ENCODE data around the gene TRIM5.

Gene TRIM5

DNA sequence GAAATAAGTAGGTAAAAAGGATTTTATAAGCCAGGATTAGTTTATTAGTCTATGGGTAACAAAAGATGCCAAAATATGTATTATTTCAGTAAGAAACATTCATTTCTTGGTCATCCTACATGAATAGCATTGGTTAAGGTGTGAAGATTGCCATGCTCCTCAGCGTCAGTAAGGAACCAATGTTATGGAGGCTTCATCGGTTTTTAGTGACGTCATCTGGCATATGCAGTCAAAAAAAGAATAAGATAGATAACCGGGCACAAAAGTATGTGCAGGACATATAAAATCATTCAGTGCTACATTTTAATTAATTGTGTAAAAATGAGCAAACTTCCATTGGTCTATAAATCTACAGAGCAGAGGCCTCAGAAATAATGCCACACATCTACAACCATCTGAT, 29.4 kb downstream of the TRIM5 start:
- TF ChIP-seq, protein P1, sequence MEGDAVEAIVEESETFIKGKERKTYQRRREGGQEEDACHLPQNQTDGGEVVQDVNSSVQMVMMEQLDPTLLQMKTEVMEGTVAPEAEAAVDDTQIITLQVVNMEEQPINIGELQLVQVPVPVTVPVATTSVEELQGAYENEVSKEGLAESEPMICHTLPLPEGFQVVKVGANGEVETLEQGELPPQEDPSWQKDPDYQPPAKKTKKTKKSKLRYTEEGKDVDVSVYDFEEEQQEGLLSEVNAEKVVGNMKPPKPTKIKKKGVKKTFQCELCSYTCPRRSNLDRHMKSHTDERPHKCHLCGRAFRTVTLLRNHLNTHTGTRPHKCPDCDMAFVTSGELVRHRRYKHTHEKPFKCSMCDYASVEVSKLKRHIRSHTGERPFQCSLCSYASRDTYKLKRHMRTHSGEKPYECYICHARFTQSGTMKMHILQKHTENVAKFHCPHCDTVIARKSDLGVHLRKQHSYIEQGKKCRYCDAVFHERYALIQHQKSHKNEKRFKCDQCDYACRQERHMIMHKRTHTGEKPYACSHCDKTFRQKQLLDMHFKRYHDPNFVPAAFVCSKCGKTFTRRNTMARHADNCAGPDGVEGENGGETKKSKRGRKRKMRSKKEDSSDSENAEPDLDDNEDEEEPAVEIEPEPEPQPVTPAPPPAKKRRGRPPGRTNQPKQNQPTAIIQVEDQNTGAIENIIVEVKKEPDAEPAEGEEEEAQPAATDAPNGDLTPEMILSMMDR (IDR thresholded peaks at IDR 0.05) = no peak

DNA sequence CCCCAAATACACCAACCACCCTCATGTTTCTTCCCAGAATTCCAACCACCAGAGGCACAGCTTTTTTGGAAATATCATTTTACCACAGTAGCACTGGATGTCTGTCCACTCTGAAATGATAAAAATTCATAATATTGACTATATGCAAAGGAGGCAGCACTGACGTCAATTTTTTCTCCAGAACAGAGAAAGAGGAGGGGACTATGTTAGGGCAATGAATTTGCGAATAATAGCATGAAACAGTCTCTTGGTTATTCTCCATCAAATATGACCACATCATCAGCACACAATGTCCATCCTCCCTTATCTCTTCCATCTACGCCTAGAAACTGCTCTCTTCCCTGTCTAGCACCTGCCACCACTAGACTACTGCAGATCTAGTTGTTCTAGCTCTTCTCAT, 38.7 kb downstream of the TRIM5 start:
- TF ChIP-seq, protein P1 (IDR thresholded peaks at IDR 0.05) = no peak

DNA sequence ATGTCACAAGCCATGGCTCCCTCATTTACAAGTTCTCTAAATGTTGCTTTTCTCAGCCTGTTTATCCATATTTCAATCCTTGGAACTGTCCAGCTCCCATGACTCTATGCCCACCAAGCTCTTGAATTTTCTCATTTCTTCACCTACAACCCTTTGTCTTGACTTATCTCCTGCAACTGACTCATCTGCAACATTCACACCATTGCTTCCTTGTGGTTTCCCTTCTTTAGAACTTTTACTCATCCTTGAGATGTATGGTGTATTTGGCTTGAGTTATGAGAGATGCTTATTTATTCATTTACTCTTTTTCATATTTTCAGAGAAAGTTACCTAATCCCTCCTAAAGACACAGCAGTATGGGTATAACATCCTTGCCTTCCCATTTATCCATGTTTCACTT, 41.3 kb downstream of the TRIM5 start:
- TF ChIP-seq, protein P1 (IDR thresholded peaks at IDR 0.05) = no peak

DNA sequence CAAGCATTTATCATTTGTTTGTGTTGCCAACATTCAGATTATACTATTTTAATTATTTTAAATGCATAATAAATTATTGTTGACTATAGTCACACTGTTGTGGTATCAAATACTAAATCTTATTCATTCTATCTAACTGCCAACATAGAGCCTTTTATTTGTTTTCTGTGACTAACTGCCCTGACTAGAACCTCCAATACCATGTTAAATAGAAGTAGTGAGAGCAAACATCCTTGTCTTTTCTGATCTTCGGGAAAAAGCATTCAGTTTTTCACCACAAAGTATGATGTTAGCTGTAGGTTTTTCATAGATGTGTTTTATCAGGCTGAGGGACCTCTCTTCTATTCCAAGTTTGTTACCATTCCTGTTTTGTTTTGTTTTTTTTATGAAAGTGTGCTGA, 44.9 kb downstream of the TRIM5 start:
- TF ChIP-seq, protein P1 (IDR thresholded peaks at IDR 0.05) = no peak

DNA sequence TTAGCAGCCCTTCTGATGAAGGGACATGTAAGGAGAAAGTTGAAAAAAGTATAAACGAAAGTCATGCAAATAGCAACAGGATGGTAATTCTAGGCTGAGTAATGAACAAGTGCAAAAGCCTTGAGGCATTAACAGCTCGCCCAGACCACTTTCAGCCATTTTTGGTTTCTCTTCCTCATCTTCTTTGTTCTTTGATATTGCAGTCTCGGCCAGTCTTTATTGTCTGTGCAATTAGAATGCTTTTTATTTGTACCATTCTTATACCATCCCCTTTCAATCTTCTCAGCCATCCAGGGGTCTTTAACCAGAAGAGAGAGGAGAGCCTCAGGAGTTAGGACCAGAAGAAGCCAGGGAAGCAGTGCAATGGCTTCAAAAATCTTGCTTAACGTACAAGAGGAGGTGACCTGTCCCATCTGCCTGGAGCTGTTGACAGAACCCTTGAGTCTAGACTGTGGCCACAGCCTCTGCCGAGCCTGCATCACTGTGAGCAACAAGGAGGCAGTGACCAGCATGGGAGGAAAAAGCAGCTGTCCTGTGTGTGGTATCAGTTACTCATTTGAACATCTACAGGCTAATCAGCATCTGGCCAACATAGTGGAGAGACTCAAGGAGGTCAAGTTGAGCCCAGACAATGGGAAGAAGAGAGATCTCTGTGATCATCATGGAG, 52.8 kb downstream of the TRIM5 start:
- TF ChIP-seq, protein P1 (IDR thresholded peaks at IDR 0.05) = no peak

DNA sequence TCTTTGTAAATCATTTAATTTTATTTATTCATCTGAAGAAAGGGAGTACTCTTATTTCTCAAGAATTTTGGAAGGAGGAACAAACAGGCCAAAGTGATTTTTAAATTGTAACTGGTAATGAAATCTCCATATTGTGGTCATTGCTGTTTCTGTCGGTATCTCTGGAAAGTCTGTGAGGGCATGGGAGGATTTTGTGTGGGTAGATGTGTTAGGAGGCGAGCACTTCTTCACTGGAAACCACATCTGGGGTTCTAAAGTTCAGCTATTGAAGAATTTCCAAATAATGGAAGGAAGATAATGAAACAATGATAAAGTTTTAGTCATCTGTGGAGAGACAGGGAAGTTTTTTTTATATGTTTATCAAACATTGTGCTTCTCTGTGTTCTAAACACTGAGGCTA, 53.5 kb downstream of the TRIM5 start:
- TF ChIP-seq, protein P1 (IDR thresholded peaks at IDR 0.05) = no peak

DNA sequence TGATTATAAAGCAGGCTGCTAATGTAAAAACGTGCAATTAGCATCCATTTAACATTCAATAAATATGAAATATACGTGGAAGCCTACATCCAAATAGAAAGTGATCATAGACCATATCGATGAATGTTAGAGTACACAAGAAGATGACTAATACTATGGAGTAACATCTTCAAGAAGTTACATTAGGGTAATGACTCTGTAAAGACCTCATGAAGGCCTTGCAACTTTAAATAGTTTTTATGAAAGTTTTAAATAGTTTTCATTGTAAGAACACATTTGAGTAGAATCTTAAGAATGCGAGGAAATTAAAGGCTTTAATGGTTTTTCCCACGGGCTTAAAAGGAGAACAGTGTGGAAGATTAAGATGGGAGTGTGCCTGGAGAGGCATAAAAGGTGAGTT, 58.7 kb downstream of the TRIM5 start:
- TF ChIP-seq, protein P1 (IDR thresholded peaks at IDR 0.05) = no peak

DNA sequence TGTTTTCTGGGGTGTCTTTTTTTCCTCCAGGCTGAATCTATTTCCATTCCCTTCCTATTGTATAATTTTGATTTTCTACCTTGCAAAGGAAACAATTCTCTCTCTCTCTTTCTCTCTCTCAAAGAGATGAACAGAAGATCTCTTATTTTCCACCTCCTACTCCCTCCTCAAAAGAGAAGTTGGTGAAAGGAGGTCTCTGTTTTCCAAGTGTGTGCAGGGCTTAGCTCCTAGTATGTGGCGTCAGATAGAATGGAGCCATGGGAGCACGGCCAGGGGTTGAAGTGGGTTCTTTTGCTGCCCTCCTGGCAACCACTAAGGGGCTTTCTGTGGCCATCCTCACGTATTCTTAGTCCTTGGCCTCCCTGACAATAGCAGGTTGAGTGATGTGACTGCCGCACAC, 59.6 kb downstream of the TRIM5 start:
- TF ChIP-seq, protein P1 (IDR thresholded peaks at IDR 0.05) = no peak

All from LNCAP (cell line).